COLO668 (cell line): ENCODE measurements around the gene CHKA.
A peak's percentile ranks its signal among the peaks of the same experiment; 100 is the strongest.

Source experiments
- DNase-seq: peaks from one replicate; lab custom pipeline; 2025; ENCODE audit not compliant: unreplicated experiment; lab: John Stamatoyannopoulos, UW

The CHKA gene

DNA sequence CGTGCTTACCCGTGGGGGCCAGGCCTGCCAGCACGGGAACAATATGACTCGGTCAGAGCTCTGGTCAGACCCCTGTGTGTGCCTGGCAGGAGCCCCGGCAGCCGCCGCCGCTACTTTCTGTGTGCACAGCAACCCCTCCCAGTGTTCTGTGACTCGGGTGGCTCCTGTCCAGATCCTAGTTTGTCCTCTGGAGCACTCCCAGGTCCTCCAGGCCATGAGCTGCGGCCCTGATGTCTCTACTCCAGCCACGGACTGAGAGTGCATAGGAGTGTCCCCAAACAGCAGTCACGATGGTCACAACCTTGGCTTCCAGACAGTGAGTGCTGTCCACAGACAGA, 87.5 kb downstream of the CHKA start:
- no peak for DNase-seq

DNA sequence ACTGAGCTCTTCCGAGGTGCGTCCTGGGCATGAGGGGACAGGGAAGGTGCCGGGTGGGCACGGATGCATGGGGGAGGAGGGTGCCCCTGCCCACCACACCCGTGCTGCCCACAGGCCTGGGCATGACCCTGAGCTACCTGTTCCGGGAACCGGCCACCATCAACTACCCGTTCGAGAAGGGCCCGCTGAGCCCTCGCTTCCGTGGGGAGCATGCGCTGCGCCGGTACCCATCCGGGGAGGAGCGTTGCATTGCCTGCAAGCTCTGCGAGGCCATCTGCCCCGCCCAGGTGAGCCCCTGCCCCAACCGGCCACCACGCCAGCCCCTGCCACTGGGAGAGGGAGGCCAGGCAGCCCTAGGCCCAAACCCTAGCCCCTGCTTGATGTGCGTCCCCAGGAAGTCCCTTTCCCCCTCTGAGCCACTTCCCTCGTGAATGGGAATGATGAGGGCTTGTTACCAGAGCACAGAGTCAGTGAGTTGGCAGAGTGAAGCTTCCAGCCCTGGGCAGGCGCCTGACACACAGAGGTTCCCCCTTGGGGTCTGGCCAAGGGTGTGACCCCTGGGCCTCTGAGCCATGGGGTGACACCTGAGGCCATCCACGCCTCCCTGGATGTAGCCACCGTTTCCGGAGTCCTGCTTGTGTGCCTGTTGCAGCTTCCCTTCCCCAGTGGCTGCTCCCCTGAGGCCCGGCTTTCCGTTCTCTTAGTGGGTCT, 88.0 kb downstream of the CHKA start:
- DNase-seq, result no peak

DNA sequence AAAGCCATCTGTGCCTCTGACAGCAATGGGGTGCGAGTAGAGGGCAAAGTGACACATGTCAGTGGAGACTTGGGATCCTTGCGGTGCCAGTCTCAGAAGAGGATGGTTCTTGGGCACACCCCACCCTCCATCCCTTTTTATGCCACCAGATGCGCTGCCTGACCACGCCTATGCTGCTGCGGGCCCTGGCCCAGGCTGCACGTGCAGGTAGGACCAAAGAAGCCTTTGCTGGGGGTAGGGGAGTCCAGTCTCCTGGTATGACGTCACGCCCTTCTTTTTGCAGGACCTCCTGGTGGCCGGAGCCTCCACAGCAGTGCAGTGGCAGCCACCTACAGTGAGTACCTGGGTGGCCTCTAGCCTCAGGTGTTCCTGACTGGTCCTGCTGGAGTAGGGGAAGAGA, 89.2 kb downstream of the CHKA start:
- no peak for DNase-seq

DNA sequence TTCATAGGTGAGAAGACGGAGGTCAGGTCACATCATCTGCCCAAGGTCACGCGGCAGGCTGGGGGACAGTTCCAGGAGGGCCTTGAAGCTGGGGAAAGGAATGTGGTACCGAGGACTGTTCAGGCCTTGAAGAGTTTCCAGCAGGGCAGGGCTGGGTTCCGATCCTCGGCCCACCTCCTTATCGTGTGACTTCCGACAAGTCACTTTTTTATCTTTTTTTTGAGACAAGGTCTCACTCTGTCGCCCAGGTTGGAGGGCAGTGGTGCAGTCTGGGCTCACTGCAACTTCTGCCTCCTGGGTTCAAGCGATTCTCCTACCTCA, 90.1 kb downstream of the CHKA start:
- no peak for DNase-seq

DNA sequence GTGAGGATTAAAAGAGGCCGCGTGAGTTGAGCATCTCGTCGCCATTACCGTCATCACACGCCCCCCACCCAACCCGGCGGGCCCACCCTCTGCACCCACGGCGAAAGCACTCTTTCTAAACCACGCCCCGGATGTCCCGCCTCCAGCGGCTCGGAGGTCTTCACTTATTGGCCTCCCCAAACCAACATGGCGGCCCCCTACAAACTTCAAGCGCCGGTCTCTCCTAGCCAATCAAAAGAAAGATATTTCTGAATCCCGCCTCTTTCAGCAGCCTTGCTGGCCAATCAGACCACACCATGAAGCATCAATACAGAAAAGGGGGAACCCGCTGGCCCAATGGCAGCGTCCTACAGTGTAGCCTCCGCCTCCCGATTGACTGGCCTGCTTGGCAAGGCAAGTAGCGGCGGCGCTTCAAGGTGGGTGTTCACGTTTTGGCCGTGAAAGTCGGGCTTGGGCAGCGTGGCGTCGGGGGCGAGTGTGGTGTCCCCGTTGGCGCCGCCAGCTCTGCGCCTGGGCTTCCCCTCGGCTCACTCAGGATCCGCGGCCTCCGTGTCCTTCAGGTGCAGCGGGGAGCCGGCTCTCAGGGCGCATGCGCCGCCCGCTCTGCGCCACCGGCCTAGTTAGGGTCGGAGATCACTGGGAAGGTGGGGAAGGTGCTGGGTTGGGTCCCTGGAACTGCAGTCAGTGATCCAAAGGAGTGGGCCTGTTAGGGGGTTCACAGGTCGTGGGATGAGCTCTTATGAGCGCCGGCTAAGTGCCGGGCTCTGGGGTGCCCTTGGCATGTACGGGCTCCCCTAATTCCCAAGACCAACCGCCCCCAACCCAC, 90.7 kb downstream of the CHKA start, which contains the start of gene NDUFS8:
NDUFS8 (plus strand) TSS at position 364 of the 826 bp plus-strand sequence. CDS start 1,471 bp downstream, outside the sequence.
- DNase-seq, result peak; percentile 96

DNA sequence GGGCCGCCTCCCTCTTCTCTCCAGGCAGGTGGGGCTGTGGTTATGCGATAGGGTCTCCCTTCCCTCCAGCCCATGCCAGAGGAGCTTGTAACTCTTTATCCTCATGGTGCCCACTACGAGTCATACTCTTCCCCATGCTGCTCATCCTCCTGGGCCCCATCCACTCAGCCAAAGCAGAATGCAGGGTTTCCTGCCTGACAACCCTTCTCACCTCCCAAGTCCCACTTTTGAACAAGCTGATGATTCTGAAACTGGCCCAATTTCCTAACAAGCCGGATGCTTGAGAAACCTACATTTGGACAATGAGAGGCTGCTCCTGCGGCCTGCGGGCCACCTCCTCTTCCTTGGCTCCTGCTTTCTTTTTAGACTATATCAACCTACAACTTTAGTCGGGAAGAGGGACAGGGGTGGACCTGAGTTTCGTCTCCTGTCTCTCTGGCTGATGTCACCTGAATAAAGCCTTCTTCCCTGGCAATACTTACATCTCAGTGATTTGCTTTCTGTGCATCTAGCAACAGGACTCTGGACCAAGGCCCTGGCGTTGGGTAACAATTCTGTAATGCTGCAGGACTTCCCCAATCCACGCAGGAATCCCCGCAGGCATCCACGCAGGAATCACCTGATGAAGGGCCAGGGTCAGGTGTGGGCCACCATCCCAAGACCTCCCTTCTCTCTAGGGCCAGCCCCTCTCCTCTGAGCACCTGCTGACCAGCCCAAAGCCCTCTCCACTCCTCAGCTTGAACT, 92.2 kb downstream of the CHKA start:
- peak; percentile 12 for DNase-seq

DNA sequence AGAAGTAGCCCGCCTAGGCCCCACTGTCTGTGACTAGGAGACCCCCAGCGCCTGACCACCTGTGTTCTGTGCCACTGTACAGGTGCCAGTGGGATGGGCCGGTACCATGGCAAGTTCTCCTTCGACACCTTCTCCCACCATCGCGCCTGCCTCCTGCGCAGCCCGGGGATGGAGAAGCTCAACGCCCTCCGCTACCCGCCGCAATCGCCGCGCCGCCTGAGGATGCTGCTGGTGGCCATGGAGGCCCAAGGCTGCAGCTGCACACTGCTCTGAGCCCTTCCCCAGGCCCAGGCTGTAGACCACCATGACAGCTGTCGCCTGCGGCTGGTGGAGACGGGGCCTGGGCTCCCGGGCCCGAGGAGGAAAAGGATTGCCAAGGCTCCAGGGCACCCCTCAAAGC, 93.5 kb downstream of the CHKA start:
- DNase-seq, result no peak

DNA sequence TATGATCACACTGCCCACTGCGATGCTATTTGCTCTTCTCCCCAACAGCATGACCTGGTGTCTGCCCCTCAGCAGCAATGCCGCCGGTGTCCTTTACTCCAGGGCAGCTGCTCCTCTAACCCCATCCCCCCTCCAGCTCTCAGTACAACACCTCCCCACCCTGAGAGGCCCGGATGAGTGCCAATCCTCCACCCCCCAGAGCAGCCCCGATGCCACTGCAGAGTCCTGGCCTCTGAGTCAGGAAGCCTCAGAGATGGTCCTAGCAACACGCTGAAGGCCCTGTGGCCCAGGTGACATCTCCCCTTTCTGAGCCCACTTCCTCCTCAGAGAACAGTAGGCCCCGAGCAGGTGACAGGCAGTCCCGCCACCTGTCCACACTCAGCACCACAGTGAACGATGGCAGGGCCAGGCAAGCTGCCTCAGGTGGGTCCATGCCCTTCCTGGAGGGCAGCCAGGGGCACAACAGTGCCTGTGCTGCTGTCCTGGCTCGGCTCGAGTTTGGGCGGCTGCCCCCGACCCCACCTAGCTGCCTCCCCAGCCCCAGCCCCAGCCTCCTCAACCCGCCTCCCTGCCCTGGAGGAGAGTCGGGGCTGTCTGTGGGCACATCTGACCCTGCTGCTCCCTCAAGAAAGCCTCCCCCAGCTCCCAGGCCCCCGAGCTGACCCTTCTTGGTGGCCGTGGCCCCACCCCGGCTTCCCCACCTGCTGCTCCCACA, 94.6 kb downstream of the CHKA start:
- peak; percentile 82 for DNase-seq

DNA sequence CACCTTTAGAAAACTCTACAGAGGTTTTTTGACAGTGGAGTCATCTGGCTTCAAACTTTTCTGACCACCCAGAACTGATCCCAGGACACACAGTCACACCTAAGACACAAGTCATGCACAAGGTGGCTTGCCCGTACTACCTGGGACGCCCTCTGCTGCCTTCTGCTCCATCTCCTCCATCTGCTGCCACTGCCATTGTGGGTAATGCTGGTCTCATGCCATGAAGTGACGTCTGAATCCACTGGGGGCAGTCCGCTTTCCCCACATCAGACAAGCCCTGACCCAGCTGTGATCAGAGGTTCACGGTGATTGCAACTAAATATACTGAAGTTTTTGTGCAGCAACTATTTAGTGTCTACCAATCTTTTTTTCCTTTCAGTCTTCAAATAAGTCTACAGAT, 96.1 kb downstream of the CHKA start:
- peak; percentile 8 for DNase-seq

DNA sequence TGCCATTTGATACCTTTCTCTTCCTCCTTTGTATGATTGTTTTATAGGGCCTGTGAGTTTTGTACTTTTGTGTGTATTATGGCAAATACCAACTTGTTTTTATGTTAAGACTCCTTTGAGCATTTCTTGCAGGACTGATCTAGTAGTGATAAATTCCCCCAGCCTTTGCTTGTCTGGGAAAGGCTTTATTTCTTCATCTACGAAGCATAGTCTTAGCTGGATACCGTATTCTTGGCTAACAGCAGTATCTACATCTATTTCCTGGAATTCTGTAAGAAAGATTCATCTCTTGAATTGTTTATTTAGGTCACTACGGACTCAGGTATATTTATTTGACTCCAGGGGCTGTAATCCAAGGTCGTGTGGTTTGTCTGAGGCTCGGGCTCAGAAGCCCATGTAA, 96.7 kb downstream of the CHKA start:
- no peak for DNase-seq

DNA sequence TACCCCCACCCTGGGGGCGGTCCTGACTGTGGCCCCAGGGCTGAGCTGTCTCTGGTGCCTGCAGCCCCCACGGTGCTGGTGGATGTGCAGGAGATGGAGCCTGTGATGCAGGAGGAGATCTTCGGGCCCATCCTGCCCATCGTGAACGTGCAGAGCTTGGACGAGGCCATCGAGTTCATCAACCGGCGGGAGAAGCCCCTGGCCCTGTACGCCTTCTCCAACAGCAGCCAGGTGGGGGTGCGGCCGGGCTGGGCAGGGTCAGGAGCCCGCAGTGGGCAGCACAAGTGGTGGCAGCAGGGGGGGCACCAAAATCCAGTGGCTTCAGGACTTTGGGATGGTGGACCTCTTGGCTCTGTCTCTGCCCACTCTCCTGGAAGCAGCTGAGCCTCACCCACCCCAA, 98.7 kb downstream of the CHKA start:
- no peak for DNase-seq

DNA sequence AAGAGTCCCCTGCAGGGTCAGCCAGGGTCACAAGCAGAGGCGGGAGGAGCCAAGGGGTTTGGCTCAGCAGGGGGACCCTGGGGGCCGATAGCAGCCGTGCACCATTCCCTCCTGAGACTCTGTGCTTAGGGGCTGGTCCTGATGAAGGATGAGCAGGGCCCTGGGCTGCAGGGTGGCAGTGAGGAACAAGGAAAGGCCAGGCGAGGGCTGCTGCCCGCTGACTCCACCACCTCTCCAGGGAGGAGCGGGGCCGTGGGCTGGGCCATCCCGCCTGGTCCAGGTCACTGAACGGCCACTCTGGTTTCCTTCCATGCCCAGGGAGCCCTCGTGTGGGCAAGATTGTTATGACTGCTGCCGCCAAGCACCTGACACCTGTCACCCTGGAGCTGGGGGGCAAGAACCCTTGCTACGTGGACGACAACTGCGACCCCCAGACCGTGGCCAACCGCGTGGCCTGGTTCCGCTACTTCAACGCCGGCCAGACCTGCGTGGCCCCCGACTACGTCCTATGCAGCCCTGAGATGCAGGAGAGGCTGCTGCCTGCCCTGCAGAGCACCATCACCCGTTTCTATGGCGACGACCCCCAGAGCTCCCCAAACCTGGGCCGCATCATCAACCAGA, 99.9 kb downstream of the CHKA start:
- DNase-seq, result peak; percentile 42

DNA sequence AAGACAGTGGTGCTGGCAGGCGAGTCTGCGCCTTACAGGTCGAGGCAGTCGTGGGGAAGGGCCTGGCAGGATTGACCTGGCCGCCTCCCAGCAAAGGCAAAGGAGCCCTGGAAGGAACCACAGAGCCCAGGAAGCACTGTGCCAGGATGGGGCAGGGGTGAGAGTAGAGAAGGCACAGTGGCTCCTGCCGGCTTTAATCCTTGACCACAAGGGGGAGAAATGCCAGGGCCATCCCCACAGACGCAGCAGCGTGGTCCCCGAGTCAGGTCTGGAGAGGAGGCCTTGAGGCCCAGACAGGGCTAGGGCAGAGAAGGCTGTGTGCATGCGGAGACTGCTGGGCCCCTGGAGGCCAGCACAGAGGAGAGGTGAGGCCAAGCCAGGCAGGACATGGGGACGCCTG, 100.6 kb downstream of the CHKA start:
- DNase-seq, result peak; percentile 16

DNA sequence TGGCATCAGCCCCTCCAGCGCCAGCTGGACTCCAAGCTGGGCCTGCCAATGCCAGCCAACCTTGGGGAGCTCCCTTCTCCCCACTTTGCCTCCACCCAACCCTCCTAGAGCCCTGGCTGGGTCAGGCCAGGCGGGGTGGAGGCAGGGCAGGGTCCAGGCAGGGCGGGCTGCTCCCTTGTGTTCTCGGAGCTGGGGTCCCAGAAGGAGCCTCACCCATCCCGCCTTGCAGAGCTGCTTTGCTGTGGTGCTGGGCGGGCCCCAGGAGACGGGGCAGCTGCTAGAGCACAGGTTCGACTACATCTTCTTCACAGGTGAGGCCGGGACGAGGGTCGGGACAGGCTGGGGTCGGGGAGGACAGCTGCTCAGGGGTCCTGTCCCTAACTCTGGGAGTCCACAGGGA, 101.7 kb downstream of the CHKA start:
- no peak for DNase-seq

DNA sequence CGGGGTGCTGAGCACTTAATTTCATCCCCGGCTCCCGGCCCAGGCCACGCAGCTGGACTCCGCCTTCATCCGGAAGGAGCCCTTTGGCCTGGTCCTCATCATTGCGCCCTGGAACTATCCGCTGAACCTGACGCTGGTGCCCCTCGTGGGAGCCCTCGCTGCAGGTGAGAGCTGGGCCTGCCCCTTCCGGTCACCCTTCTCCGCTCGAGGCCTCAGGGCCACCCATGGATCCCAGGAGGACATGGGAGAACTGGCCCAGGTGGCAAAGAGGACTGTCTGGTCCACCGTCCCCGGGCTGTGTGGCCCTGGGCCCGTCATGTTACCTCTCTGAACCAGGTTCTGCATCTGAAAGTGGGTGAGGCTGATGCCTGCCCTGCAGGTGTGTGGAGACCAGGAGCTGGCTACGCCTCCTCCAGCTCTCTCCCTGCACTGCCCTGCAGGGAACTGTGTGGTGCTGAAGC, 102.4 kb downstream of the CHKA start:
- DNase-seq, result no peak

DNA sequence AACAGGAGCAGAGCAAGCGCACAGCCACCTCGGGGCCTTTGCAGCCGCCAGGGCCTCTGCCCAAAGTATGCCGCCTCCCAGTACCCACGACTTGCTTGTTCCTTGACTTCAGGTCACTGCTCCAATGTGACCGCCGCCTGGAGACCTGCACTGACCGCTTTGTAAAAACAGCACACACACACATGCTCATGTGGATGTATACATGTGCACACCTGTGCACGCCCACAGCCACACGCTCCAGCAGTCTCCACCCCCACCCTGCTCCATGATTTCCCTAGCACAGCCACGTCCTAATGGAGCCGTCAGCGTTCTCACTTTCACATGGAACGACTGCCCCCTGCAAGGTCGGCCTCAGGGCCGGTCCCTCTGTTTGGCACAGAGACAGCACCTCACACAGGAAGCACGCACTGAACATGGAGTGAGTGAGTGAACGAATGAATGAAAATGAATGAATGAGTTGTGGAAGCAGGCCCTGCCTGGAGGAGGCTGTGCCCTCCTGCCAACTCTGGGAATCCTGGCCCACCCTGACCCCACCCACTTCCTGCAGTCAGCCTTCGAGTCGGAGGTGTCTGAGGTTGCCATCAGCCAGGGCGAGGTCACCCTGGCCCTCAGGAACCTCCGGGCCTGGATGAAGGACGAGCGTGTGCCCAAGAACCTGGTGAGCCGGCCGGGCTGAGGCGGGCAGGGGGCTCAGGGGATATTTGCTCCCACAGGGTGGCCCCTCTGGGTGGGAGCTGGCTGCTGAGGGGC, 103.0 kb downstream of the CHKA start:
- DNase-seq, result no peak

DNA sequence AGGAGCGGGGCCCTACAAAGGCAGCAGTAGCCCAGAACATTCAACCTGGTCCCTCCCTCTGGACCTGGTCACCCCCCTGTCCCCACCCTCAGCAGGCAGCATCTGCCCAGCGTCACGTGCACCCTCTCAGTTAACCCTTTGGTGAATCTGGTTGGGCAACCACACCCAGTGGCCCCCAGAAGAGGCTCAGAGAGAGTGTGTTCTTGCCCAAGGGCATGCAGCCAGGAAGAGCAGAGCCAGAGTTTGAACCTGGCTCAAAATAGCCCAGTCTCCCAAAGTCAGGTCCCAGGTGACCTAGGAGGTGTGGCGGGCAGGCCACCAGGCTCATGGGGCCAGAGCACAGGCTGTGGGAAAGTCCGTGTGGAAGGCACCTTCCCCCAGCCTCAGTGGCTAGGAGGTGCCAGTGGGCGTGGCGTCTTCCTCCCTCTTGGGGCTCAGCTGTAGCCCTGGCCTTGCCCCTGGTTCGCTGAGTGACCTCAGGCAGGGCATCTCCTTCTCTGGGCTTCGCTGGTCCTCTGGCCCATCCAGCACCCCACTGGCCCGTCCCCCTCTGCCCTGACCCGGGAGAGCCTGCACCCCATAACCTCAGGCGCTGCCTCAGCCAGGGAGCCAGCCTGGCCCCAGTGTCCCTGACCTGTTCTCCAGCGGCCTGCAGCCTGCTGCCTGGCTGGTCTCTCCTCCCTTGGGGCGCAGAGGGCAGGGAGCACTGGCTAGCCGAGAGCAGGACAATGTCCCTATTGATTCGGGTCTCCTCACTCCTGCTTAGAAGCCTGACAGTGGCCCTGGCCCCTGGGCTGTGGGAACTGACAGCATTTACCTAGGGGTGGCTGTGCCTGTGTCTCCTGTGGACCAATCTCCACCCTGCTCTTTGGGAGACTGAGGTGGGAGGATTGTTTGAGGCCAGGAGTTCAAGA, 104.0 kb downstream of the CHKA start:
- no peak for DNase-seq

DNA sequence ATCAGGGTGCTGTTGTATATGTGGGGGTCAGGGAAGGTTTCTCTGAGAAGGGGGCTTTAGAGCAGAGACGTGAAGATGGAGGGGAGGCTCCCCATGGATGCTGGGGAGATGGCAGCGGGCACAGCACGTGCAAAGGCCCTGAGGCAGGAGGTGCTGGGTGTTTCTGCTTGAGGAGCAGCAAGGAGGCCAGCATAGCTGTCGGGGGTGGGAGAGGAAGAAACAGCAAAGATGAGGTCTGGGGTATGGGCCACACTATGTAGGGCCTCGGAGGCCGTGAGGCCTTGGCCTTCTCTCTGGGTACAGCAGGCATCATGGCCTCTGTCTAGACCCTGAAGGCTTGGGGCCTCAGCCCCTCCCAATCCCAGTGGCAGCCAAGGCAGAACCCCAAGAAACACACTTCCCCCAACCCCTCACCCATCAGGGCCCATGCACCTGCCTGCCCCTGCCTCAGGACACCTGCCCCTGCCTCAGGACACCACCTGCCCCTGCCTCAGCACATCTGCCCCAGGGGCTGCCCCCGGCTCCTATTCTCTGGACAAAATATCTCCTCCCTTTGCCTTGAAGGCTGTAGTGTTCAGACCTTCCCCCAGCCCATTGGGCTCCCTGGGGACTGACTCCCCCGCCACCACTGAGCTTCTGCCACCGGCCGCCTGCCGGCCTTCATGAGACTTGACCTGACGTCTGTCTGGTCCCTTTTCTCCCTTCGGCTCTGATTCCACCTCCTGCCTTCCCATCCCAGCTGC, 104.9 kb downstream of the CHKA start:
- DNase-seq, result peak; percentile 53
